Spleen (tissue), 7 donors: Measurements from ENCODE around the gene KLHDC8B.

Experiments
- CTCF ChIP-seq, 11 experiments: fragments of 200-600 bp in 7 of 11; fragments of 450-650 bp in 4 of 11; sonication (generic) in 4 of 11; IDR thresholded peaks in 8 of 11; conservative IDR thresholded peaks in 3 of 11; 1 replicate in 7 of 11; 2 replicates in 4 of 11; pipeline versions ENCODE4 v1.4.0 to v1.8.0; 2016 to 2021; ENCODE audit warnings: antibody characterized with exemption in 11 of 11, inconsistent platforms in 4 of 11, mild to moderate bottlenecking in 1 of 11
- POLR2A ChIP-seq, 3 donors: fragments of 450-650 bp; IDR thresholded peaks; one replicate each; pipeline ENCODE4 v1.5.1; 2017; ENCODE audit warnings: antibody characterized with exemption in 3 of 3, mild to moderate bottlenecking in 1 of 3
- POLR2AphosphoS5 ChIP-seq, 3 donors: sonication (generic); formaldehyde crosslinking; IDR thresholded peaks; one replicate each; pipeline ENCODE4 v1.5.1; 2017; ENCODE audit warnings: antibody characterized with exemption in 3 of 3
- donor health status: DM: no; HTN: no; CAD: no; lungs with moderate emphysema.
- donor health status: DM: no; HTN: no; CAD: no.
- donor health status: DM: no; HTN: no; CAD: no.

GRCh38 chr3:49131040-49131439, 40.4 kb upstream of the KLHDC8B start:
- no peak for TF ChIP-seq CTCF (IDR thresholded peaks at IDR 0.05 in 8 of 11, conservative IDR thresholded peaks at IDR 0.05 in 3 of 11)
- no peak for TF ChIP-seq POLR2A (IDR thresholded peaks at IDR 0.05)
- no peak for TF ChIP-seq POLR2AphosphoS5 (IDR thresholded peaks at IDR 0.05)
